Activated CD4-positive, CD25-positive, alpha-beta regulatory T cell treated with anti-CD3 and anti-CD28 coated beads, Interleukin-2, amount 50 U/mL, for 24 hours (primary cell): ENCODE measurements around the gene DST.

Experiments
- ATAC-seq, 2 donors: fragments of 150-1000 bp; cut with Tn5 transposase; one replicate each; pipeline ENCODE4 v1.10.0; 2021; ENCODE audit warnings: mild to moderate bottlenecking in 1 of 2, moderate library complexity in 1 of 2

Gene DST

DNA sequence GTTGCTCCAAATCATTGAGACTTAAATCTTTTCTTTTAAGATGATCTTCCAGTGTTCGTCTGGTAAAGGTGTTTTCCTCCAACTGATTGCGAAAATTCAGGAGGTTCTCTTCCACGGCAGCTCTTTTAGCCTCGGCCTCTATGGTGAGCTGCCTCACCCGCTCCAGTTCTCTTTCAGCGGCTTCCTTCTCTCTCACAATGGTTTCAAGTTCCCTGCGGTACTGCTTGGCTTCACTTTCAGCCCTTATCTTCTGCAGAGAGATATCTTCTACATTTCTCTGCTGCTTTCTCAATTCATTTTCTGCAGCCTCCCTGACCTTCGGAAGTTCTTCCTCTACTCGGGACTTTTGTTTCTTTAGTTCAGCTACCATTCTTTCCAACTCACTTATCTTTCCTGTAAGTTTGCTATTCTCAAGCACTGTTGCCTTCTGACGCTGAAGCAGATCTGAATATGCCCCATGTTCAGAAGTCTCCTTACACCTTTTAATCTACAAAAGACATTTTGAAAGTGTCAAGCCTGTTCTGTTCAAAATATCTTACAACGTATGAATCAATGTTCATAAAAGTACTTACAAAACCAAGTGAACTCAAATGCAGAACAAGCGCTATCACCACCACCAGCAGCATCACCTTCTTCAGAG is 22.3 kb downstream of the DST start:
- ATAC-seq = no peak

DNA sequence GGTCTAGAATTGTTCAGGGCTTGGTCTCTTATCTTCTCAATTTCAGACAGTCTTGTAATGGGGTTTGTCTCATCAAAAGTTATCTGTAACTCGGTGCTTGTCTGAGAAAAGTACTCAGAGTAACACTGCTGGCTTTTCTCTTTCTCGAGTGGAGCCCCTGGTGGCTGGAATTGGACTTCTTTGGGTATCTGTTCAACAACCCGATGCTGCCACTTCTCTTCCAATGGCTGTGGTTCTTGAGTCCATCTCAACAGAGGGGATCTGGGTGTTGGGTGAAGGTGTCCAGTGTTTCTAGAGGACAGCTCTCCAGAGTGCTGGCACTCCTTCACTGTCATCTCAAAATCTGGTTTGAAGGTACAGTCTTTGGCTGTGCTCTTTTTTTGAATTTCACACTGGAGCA is 24.6 kb downstream of the DST start:
- no peak for ATAC-seq

DNA sequence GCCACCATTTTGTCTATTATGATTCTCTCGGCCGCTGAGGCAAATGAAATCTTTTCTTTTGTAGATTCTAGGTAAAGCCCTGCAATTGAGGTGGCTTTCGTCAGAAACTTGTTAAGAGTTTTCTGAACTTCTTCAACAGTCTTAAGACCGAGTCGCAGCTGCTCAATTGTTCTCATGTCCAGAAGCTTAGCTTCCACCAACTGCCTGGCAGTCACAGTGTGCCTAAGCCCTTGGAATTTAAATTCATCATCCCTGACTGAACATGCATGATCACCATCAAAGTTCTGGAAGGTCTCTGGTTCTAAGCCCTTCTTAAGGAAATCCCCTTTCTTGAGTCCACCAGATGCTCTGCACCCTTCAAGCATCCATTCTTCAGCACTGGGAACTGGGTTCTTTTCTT is 25.7 kb downstream of the DST start:
- no peak for ATAC-seq

DNA sequence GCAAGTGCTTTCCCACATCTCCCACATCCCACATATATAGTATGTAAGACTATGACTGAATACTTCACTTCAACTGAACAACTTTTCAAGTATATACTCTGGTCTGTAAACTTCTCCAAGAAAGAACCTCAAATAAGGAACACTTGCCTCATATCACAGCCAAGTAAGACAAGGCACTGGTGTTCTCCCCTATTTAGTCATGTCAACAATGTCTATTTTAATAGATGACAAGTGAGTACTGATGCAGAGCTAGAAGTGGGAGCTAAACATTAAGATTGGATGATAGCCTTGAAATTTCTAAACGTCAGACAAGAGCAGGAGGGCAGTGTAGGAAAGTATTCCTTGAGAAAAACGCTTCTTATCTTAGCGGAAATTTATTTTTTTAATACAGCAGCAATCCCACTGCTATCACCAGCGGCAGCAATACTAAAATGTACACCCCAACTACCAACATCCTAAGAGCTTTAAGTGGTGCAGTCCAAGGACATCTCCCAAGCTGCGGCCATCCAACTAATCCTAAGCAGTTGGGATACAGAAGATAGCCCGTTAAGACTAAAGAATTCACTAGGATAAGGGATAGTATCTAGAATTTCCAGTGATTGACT is 29.3 kb downstream of the DST start:
- no peak for ATAC-seq

DNA sequence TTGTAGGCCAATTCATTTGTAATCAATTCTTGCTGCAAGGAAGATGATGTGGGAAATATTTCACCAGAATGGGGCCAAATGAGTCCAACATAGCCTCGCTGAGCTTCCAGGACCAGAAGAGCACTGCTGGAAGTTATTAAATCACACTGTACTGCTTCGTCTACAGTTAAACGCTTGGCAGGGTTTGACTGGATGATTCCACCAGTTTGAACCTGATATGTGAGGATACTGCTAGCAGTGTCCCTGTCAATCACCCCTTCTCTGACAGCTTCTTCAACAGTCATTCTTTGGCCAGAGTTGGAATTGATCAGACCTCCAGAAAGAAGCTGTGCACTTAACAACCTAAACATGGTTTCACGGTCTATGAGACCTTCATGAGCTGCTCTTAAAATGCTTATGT is 34.4 kb downstream of the DST start:
- ATAC-seq = no peak

DNA sequence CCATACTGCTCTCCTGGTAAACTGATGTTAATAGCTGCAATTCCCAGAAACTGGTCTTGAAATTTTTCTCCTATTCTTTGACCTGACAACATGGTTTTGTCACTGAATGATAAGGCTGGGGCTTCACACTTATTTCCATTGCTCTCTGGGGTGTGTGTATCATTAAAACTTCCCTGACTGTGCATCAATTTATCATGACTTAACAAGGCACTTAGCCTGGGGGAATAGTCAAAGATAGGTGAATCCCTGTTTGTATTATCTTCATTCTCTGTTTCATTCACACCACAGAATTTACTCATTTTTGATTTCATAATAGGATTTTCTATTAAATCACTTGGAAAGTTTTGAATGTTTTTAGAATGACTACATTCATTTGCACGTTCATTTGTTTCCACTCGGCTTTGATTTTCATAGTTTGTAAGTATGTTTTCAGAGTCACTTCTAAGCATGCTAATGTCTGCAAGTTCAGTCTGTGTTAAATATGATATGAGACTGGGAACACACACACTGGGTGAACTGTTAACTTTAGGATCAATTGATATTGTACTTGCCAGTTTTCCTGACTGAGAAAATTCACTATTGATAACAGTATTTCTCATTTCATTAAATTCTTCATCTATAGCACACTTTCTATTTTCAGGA is 35.5 kb downstream of the DST start:
- no peak for ATAC-seq

DNA sequence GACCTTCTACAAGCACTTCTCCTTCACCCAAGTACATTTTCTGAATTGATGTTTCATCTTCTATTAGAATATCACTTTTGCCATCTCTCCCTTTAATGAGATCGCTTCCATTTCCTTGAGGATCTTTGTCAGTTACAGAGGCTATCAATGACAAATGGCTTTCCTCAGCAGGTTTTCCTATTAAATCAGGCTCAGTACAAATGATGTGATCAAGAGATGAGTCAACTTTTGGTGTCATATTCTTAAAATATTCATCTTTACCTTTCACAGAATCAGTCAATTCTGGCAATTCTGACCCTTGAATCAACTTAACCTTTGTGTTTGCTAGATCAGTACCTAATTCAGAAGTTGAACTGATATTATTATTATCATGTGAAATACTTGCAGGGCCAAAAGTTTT is 37.3 kb downstream of the DST start:
- ATAC-seq = no peak

DNA sequence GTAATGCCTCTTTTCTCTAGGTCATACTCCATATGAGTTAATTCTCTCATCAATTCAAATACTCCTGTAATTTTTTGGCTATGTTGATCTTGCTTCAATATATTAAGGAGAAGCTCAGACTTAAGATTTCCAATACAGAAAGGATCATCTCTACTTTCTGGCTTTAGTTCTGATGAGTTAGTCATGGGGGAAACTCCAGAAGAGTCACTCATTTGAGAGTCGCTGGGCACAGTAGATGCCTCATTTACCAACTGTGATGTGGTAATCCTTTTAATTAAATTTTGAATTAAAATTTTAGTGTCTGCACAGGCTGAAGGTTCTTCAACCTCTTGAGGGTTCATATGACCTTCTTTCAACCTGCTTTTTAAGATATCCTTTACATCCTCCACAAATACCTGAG is 38.5 kb downstream of the DST start:
- ATAC-seq = peak; percentile 24 to 55

DNA sequence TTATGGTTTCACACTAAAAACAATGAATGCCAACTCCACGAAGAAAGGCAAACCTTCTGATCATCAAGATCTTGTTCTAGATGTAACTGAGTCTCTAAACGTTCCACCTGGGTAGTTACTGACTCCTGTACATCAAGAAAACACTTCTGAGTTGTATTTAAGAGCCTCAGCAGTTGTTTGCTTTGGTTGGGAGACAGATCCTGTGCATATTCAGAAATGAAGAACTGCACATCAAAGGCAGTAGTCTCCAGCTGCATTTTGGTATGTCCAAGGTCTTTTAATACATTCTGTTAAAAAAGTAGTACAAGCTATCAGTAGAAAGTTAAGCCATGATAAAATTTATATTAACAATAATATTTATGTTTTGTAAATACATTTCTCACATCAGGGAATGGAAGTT is 41.3 kb downstream of the DST start:
- no peak for ATAC-seq

DNA sequence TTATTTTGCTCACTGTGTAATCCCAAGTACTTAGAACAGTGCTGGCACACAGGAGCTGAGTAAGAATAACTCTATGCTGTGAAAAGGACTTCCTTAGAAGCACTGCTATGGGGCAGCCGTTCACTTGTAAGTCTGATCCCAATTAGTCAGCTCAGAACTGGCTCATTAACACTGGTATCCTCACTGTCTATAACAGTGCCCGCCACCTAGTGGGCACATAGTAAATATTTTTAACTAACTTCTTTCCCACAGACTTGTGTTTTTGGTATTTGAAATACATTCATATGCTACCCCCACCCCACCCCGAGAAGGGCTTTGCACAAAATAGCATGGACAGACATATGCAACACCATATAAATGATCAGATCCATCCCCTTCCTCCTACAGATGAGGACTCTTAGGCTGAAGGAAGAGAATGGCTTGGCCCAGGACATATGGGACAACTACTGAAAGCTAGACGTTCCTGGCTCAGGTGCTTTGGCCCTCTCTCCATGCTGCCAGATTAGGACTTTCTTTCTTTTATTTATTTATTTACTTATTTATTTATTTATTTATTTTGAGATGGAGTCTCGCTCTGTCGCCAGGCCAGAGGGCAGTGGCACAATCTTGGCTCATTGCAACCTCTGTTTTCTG is 47.1 kb downstream of the DST start:
- peak; percentile 52 to 57 for ATAC-seq

DNA sequence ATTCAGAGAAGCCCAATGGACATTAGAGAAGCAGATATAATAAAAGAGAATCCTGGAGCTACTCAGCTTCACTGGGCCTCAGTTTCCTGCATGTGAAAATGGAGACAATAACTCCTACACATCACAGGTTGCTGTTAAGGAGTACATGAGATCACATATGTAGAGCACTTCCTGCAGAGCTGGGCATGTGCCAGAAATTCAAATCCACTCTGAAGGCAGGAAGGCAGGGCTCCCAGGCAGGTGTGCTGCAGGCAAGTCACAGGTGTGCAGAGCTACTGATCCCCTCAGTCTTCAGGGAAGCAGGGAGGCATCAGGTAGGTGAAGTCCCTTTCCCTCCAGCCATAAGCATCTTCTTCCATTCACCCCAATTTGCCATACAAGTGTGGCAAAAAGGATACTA is 48.0 kb downstream of the DST start:
- no peak for ATAC-seq

DNA sequence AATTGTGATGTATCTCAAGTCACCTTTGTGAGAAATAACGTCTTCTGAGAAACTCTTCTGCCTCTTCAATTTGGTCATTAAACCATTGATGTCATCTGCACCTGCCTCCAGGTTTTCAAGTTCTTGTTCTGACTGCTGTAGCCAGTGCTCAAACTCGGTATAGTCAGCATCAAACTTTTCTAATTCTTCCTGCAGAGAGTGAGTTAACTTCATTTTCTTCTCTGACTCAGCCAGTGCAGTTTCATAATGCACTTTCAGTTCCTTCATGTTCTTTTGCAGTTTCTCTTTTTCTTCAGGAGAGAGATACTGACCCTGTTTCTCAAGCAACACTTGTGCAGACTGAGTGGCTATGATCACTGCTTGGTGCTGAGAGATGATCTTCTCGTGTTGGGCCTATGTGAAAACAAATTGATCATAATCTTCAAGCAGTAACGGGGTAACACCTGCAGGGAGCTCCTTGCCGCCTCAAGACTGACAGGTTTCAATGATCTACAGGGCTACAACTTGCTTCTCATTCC is 48.8 kb downstream of the DST start:
- peak; percentile 88 to 92 for ATAC-seq

DNA sequence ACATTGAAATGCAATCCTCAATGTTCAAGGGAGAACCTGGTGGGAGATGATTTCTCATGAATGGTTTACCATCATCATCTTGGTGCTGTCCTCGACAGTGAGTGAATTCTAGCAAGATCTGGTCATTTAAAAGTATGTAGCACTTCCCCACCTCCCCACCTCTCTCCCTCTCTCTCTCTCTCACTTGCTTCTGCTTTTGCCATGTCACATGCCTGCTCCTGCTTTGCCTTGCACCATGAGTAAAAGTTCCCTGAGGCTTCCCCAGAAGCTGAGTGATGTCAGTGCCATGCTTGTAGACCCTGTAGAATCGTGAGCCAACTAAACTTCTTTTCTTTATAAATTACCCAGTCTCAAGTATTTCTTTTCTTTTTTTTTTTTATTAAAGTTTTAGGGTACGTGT is 60.5 kb downstream of the DST start:
- no peak for ATAC-seq

DNA sequence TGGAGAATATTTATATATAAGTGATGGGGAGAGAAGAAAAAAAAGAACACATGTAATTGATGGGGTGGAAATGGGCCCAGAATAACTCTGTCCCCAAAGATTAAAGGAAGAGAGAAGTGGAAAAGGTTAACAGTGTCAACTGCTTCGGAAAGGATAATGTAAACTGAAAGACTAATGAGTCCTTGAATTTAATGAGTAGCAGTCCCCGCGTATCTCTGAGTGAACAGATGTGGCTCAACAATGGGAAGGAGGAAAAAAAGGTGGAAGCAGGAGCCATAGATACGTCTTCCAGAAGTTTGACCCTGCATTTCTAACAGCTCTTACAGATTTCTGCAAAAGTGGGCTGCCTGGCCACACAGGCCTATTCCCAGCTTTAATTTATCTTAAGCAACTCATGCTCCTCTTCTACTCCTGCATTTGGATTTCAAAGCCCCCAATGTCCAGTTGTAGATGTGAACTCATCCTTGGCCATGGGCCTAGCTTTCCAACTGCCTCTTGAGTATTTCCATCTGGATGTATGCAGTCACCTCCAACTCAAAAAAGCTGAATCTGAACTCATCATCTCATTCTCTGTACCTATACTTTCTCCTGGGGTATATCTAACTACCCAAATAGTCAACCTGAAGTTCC is 61.3 kb downstream of the DST start:
- ATAC-seq = no peak

DNA sequence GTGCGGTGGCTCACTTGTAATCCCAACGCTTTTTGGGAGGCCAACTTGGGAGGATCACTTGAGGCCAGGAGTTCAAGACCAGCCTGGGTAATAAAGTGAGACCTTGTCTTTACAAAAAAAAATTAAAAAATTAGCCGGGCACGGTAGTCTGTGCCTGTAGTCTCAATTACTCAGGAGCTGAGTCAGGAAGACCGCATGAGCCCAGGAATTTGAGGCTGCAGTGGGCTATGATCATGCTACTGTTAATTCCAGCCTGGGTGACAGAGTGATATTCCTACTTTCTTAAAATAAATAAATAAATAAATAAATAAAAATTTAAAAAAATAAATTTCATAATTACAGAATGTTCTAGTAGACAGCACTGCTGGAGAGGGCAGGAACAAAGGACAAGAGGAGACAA is 62.4 kb downstream of the DST start:
- no peak for ATAC-seq

DNA sequence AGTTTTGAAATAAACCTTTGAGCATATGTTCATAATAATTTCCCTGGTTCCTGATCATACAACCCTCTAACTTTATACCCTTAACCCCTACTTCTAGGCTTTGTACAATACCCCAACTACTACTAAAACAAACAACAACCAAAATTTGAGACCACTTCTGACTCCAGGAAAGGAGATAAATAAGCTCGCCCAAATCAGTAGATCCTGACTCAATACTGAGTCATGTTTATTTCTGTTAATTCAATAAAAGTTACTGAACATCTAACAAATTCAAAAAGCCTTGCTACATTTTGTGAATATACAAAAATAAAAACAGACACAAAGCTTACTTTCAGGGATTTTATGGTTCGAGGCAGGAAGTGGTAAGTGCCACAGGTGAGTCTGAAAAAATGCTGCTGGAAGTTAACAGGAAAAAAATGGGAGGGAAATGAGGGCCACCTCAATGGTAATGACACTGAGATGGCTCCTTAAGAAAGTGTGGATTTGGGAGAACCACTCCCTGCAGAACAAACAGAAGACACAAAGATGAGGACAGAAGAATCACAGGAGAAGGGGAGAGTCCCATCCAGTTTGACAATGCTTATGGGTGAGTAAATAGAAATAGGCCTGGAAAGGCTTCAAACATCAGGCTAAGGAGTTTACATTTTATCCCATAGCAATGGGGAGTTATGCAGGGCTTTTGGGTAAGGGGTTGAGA is 63.4 kb downstream of the DST start:
- ATAC-seq = no peak

DNA sequence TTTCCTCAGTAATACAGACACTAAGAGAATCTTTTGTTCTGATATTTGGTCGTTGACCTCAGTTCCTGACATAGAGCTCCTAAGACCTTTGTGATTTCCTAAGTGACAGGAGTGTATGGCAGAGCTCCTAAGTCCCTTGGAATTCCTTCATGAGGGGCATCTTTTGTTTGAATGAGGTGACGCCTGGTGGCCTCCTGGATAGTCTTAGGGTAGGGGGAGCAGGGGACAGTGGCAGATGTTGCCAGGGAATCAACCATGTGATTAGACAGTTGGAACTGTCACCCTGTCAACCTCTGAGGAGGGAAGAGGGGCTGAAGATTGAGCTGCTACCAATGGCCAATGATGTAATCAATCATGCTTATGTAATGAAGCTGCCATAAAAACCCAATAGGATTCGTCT is 67.0 kb downstream of the DST start:
- no peak for ATAC-seq

DNA sequence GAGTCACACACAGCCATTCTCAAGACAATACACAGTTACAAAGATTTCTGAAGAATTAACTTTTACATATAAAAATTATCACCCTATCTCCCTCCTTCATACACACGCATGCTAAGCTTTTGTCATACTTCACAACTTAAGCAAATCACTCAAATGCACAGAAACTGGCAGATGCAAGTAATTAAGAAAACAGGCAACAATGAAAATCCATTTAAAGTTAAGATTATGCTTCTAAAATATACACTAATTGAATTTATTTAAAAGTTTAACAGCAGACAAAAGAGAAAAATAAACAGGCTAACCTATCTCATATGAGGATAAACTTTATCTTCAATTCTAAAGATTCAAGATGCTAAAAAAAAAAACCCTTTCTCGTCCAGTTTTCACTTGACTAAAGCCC is 68.4 kb downstream of the DST start:
- no peak for ATAC-seq

DNA sequence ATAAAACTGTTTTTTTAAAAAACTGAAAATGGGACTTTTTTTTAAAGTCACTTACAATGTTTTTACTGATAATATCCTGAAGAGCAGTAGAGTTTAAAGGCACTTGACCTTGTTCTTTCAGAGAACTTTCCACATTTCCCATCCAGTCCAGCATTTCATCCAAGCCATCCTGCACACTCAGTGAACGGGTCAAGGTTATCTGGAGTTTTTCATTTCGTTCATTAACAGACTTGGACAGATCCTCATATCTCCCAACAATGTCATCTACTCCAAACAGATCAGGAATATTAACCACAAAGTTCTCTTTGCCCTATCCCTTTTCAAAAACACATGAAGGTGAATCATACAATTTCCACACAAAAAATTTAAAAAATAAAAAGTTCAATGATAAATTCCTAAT is 69.1 kb downstream of the DST start:
- no peak for ATAC-seq

DNA sequence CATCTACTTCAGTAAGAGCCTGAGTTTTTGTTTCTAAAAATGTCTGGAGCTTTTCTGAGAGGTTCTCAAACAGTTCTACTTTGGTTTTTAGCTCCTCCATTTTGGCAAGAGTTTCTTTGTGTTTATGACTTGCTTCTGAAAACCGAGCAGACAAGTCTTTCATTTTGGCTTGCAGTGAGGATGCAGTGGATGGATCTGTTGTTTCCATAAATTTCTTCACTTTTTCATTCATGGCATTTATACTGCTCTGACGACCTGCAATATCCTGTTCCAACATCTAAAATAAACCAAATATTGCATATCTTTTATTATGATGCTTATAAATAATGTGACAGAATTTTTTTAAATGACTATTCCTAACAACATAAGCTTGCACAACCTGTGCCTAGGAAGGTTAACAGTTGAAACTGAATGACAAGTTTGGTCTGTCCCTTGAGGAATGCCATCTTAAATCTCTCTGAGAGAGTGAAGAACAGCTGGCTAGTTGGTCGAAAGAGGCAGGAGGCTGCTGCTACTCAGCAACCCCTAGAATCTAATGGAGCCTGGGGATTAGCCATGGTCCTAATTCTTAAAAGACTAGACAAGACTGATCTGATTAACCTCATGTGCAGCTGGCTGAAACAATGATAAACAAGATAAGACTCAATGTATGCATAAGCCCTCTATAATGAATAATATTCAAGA is 69.8 kb downstream of the DST start:
- no peak for ATAC-seq

DNA sequence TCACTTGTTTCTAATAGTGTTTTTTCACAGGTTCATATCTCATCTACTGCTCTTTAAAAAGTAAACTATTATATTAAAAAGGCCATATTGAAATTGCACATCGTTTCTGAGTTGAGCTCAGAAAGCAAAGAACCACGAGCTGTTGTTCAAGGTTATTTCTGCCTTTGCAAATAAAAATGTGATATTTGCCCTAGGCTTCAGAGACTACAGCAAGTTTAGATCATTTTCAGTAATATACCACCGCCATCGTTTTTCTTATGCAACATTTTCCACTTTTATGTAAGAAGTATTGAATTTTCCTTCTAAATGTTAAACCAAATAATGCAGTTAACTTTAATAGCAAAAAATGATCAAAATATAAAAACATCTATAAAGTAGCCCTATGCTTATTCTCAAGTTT is 71.1 kb downstream of the DST start:
- ATAC-seq = no peak
